Lower leg skin (tissue), 4 donors: ENCODE measurements around the gene NT5E. TPM values are rescaled to one million over a fixed set of nuclear protein-coding genes. Genes with fewer than 3 reads are reported as not detected.

Source experiments
- DNase-seq, 2 donors: peaks; one replicate each; pipeline ENCODE4 v3.0.0-alpha.2; 2019; ENCODE audit warnings: low spot score in 2 of 2
- H3K4me3 ChIP-seq: fragments of 200-600 bp; sonication (generic); 2 replicates; pipeline ENCODE4 v1.5.1; 2017; ENCODE audit warnings: mild to moderate bottlenecking, low read depth; ENCODE audit not compliant: poor library complexity, severe bottlenecking
- CTCF ChIP-seq, 3 donors: fragments of 450-650 bp; IDR thresholded peaks; one replicate each; pipeline ENCODE4 v1.5.1; 2016; ENCODE audit warnings: antibody characterized with exemption in 3 of 3, mild to moderate bottlenecking in 3 of 3, moderate library complexity in 2 of 3
- POLR2A ChIP-seq, 2 donors: fragments of 450-650 bp; IDR thresholded peaks; one replicate each; pipeline ENCODE4 v1.6.1; 2016 to 2017; ENCODE audit warnings: antibody characterized with exemption in 2 of 2, mild to moderate bottlenecking in 1 of 2, moderate library complexity in 1 of 2
- WGBS, 2 donors: methylation state at CpG; one replicate each; pipeline ENCODE4 v1.1.5; 2018; 5-methylcytosine and 5-hydroxymethylcytosine counted together
- intact Hi-C: fragments of 100-400 bp; cut with DNase I; formaldehyde crosslinking; loops from one replicate; pipeline ENCODE4 v1.15.0; 2023; ENCODE audit warnings: low total_unique reads
- total RNA-seq, 4 donors: library from RNA; depleted of rRNA; stranded (reverse); fragments of >200 nt; gene quantifications; one replicate each; pipeline ENCODE4 v1.1.0, GENCODE V29; 2016

NT5E gene
- total RNA-seq, 4 donors from 2014 or later, result 6.3 to 12.8 (median 9.2) TPM

GRCh38 chr6:85452441-85452881 is 2.6 kb downstream of the NT5E start:
- 20 to 26% methylated on average over 5 of the region's 5 CpGs for WGBS, 2 donors
- intact Hi-C loops, result no loop called here

DNA sequence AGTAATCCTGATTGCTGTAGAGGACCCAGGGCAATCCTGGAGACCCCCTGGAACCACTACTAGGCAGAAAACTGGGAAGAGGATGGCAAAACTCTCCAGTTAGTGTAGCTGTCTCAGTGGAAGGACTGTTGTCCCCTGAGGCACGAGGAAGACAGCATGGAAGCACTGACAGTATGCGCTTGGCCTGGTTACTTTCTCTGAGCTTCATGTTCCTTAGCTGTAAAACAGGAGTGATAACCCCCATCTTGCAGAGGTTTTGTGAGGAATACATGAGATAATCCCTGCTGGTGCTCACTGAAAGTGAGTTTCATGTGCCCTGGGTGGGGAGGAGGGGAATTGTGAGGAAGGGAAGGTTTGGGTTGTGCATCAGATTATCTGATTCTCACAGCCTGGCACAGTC is 3.2 kb downstream of the NT5E start:
- DNase-seq, result no peak
- no peak overlapping the region for H3K4me3 ChIP-seq
- 76 to 82% methylated on average over 2 of the region's 2 CpGs for WGBS, 2 donors
- TF ChIP-seq CTCF (IDR thresholded peaks at IDR 0.05), result no peak
- TF ChIP-seq POLR2A (IDR thresholded peaks at IDR 0.05), result no peak
- intact Hi-C loops, result no loop called here

More at GRCh38 chr6:85452441-85452881, 2.6 kb downstream of the NT5E start:
- no peak for DNase-seq
- TF ChIP-seq CTCF (IDR thresholded peaks at IDR 0.05) (no peak), POLR2A (IDR thresholded peaks at IDR 0.05) (no peak)
- no peak overlapping the region for H3K4me3 ChIP-seq

GRCh38 chr6:85453490-85453889 is 3.6 kb downstream of the NT5E start:
- WGBS, 2 donors, result 94 to 100% methylated on average over 2 of the region's 2 CpGs
- no peak for TF ChIP-seq CTCF (IDR thresholded peaks at IDR 0.05)
- TF ChIP-seq POLR2A (IDR thresholded peaks at IDR 0.05), result no peak
- no peak overlapping the region for H3K4me3 ChIP-seq
- intact Hi-C loops, result no loop called here
- DNase-seq, result no peak

DNA sequence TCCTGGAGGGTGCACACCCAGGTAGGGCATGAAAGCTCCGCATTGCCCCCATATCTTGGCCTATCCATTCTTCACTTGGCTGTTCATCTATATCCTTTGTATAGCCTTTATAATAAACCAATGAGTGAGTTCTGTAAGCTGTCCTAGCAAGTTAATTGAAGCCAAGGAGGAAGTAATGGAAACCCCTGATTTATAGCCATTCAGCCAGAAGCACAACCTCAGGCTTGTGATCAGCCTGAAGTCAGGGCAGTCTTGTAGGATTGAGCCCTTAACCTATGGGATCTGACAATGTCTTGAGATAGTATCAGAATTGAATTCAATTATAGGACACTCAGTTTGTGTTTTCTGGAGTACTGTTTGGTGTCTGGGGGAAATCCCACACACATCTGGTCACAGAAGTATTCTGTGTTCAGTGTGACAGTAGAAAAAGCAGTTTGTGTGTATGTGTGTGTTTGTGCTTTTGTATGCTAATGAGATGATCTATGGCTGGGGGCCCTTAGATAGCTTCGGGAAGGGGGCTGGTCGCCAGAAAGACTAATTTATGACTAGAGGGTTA is 5.7 kb downstream of the NT5E start:
- TF ChIP-seq POLR2A (IDR thresholded peaks at IDR 0.05) (no peak), CTCF (IDR thresholded peaks at IDR 0.05) (no peak)
- DNase-seq, result no peak
- no peak overlapping the region for H3K4me3 ChIP-seq
- WGBS, 2 donors, result 59 to 68% methylated on average over 3 of the region's 3 CpGs
- intact Hi-C loops, result no loop called here

DNA sequence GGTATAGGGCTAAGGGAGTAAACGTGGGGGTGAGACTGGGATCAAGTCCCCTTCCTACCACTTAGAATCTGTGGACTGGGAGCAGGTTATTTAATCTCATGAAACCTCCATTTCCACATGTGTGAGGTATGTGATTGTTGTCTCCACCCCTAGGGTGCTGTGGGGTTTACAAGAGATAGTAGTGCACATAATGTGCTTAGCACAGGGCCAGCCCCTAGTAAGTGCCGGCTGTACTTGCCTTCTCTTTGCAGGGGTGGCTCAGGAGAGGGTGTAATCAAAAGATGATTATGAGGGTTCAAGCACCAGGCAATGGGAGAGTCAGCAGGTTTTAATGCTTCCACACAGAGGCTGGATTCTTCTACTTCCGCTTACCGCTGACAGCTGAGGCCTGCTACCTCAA is 6.9 kb downstream of the NT5E start:
- no peak for TF ChIP-seq POLR2A (IDR thresholded peaks at IDR 0.05)
- TF ChIP-seq CTCF (IDR thresholded peaks at IDR 0.05), result no peak
- H3K4me3 ChIP-seq, result no peak overlapping the region
- no peak for DNase-seq
- intact Hi-C loops, result no loop called here
- WGBS, 2 donors, result 86% methylated on average over 4 of the region's 4 CpGs

GRCh38 chr6:85458184-85458583 is 8.3 kb downstream of the NT5E start:
- 8 to 34% methylated on average over 2 of the region's 2 CpGs for WGBS, 2 donors
- no peak for DNase-seq
- intact Hi-C loops, result no loop called here
- H3K4me3 ChIP-seq, result no peak overlapping the region
- TF ChIP-seq CTCF (IDR thresholded peaks at IDR 0.05), result no peak
- TF ChIP-seq POLR2A (IDR thresholded peaks at IDR 0.05), result no peak
